ENCODE measurements around the gene NTHL1. TPM values are rescaled to one million over a fixed set of nuclear protein-coding genes. Genes with fewer than 3 reads are reported as not detected.

The NTHL1 gene
- total RNA-seq, 2 donors from 2014 or later = 43.2 to 46.1 TPM

DNA sequence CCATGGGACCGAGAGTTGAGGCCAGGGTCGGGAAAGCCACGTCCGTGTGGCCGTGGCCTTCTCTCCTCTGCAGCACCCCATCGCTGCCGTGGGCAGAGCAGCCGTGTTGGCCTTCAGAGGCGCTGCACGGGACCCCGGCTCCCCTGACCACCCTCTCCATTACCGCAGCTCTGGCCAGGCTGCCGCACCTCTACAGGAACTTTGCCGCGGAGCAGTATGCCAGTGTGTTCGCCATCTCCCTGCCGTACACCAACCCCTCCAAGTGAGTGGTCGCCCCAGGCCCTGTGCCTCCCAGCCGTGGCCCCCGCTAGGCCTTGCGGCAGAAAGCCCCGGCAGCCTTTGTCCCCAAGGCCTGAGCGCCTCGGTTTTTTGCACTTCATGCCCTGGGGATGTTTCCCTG is 28.0 kb upstream of the NTHL1 start:
- no peaks in the 10 kb centered on the region for H3K4me1 ChIP-seq (ENCODE audit: control insufficient read depth, insufficient read depth, low read length)
- TF ChIP-seq, protein P1, sequence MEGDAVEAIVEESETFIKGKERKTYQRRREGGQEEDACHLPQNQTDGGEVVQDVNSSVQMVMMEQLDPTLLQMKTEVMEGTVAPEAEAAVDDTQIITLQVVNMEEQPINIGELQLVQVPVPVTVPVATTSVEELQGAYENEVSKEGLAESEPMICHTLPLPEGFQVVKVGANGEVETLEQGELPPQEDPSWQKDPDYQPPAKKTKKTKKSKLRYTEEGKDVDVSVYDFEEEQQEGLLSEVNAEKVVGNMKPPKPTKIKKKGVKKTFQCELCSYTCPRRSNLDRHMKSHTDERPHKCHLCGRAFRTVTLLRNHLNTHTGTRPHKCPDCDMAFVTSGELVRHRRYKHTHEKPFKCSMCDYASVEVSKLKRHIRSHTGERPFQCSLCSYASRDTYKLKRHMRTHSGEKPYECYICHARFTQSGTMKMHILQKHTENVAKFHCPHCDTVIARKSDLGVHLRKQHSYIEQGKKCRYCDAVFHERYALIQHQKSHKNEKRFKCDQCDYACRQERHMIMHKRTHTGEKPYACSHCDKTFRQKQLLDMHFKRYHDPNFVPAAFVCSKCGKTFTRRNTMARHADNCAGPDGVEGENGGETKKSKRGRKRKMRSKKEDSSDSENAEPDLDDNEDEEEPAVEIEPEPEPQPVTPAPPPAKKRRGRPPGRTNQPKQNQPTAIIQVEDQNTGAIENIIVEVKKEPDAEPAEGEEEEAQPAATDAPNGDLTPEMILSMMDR (conservative IDR thresholded peaks at IDR 0.05) = no peak
- no peak overlapping the region for H3K4me3 Mint-ChIP-seq
- H3K27me3 ChIP-seq (ENCODE audit: control insufficient read depth, insufficient read depth, low read length, poor library complexity, severe bottlenecking) = no peaks in the 10 kb centered on the region
- 95 to 99% methylated on average over 17 to 24 of the region's 24 CpGs for WGBS, 2 experiments (ENCODE audit: insufficient coverage in 1 of 2, insufficient read length in 1 of 2)
- H3K4me1 Mint-ChIP-seq = no peaks in the 10 kb centered on the region
- no peak overlapping the region for H3K9ac ChIP-seq (ENCODE audit: extremely low read depth, low read length, poor library complexity, severe bottlenecking)
- H3K27ac Mint-ChIP-seq = no peak overlapping the region
- H3K27me3 Mint-ChIP-seq (ENCODE audit: insufficient read depth) = no peaks in the 10 kb centered on the region
- no peak overlapping the region for H3K4me3 ChIP-seq (ENCODE audit: low read length)
- no peak overlapping the region for H3K27ac ChIP-seq (ENCODE audit: low read depth, low read length)
- H3K36me3 ChIP-seq (ENCODE audit: control insufficient read depth, insufficient read depth, low read length) = peaks cover 4% of the 10 kb centered on the region
- no peaks in the 10 kb centered on the region for H3K9me3 Mint-ChIP-seq
- no peak for DNase-seq
- H3K9me3 ChIP-seq (ENCODE audit: control insufficient read depth, low read length) = no peaks in the 10 kb centered on the region
- peaks cover 29% of the 10 kb centered on the region for H3K36me3 Mint-ChIP-seq (ENCODE audit: low read depth)

DNA sequence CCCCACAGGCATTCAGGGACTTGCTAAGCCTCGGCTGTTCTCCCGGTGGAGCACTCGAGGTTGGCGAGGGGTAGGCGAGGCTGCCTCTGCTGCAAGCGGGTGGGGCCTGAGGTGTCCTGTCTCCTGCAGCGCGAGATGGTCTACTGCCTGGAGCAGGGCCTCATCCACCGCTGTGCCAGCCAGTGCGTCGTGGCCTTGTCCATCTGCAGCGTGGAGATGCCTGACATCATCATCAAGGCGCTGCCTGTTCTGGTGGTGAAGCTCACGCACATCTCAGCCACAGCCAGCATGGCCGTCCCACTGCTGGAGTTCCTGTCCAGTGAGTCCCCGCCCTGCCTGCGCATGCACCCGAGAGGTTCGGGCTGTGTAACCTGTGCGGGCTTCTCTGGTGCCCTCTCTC is 26.4 kb upstream of the NTHL1 start:
- Histone ChIP-seq H3K4me1 (ENCODE audit: control insufficient read depth, insufficient read depth, low read length) (no peaks in the 10 kb centered on the region), H3K9me3 (ENCODE audit: control insufficient read depth, low read length) (no peaks in the 10 kb centered on the region), H3K9ac (ENCODE audit: extremely low read depth, low read length, poor library complexity, severe bottlenecking) (no peak overlapping the region), H3K27me3 (ENCODE audit: control insufficient read depth, insufficient read depth, low read length, poor library complexity, severe bottlenecking) (no peaks in the 10 kb centered on the region), H3K27ac (ENCODE audit: low read depth, low read length) (no peak overlapping the region), H3K36me3 (ENCODE audit: control insufficient read depth, insufficient read depth, low read length) (peaks cover 4% of the 10 kb centered on the region), H3K4me3 (ENCODE audit: low read length) (no peak overlapping the region)
- H3K27me3 Mint-ChIP-seq (ENCODE audit: insufficient read depth) = no peaks in the 10 kb centered on the region
- 95 to 96% methylated on average over 20 of the region's 20 CpGs for WGBS, 2 experiments (ENCODE audit: insufficient coverage in 1 of 2, insufficient read length in 1 of 2)
- no peak overlapping the region for H3K4me3 Mint-ChIP-seq
- DNase-seq = no peak
- no peak overlapping the region for H3K27ac Mint-ChIP-seq
- H3K36me3 Mint-ChIP-seq (ENCODE audit: low read depth) = peaks cover 37% of the 10 kb centered on the region
- TF ChIP-seq, protein P1 (conservative IDR thresholded peaks at IDR 0.05) = no peak
- no peaks in the 10 kb centered on the region for H3K4me1 Mint-ChIP-seq
- no peaks in the 10 kb centered on the region for H3K9me3 Mint-ChIP-seq

DNA sequence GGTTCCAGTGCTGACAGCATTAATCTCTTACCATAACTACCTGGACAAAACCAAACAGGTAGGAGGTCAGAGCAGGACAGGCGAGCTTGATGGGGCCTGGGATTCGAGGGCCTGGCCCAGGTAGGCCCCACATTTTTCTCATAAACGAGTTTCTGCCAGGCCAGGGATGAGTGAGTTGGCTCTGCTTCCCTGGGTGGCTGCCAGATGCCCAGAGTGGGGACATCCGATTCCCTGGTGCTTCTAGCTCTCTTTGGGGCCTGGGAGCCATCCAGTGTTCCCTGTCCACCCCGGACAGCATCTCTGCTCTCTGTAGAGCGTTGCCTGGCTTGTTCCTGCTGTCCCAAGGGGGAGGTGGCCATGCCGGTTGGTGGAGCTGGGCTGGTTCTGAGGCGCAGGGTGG is 25.3 kb upstream of the NTHL1 start:
- H3K9me3 Mint-ChIP-seq = no peaks in the 10 kb centered on the region
- Histone ChIP-seq H3K9ac (ENCODE audit: extremely low read depth, low read length, poor library complexity, severe bottlenecking) (no peak overlapping the region), H3K27ac (ENCODE audit: low read depth, low read length) (no peak overlapping the region), H3K36me3 (ENCODE audit: control insufficient read depth, insufficient read depth, low read length) (peaks cover 4% of the 10 kb centered on the region), H3K4me3 (ENCODE audit: low read length) (no peak overlapping the region), H3K9me3 (ENCODE audit: control insufficient read depth, low read length) (no peaks in the 10 kb centered on the region), H3K27me3 (ENCODE audit: control insufficient read depth, insufficient read depth, low read length, poor library complexity, severe bottlenecking) (no peaks in the 10 kb centered on the region), H3K4me1 (ENCODE audit: control insufficient read depth, insufficient read depth, low read length) (no peaks in the 10 kb centered on the region)
- no peak overlapping the region for H3K27ac Mint-ChIP-seq
- DNase-seq = no peak
- H3K4me1 Mint-ChIP-seq = no peaks in the 10 kb centered on the region
- no peak overlapping the region for H3K4me3 Mint-ChIP-seq
- TF ChIP-seq, protein P1 (conservative IDR thresholded peaks at IDR 0.05) = no peak
- H3K36me3 Mint-ChIP-seq (ENCODE audit: low read depth) = peaks cover 46% of the 10 kb centered on the region
- H3K27me3 Mint-ChIP-seq (ENCODE audit: insufficient read depth) = no peaks in the 10 kb centered on the region
- 91 to 97% methylated on average over 6 to 8 of the region's 8 CpGs for WGBS, 2 experiments (ENCODE audit: insufficient coverage in 1 of 2, insufficient read length in 1 of 2)

Data from endodermal cell (in vitro differentiated cells).